ENCODE results near the gene HOXA6.

- TF ChIP-seq CTCF (IDR thresholded peaks at IDR 0.05; ENCODE audit: low read length) = no peak
- TF ChIP-seq EZH2 (IDR thresholded peaks at IDR 0.05; ENCODE audit: borderline replicate concordance, low read length) = no peak
Observed at GRCh38 chr7:27115221-27116026, 32.1 kb downstream of the HOXA6 start.
